Glutamatergic neuron (in vitro differentiated cells): Measurements from ENCODE around the gene CDC42BPA. TPM values are rescaled to one million over a fixed set of nuclear protein-coding genes. Genes with fewer than 3 reads are reported as not detected.
"Not testable (repeated sequence)": the region's sequence is repeated elsewhere in the genome, so short reads cannot be mapped to it uniquely, and the experiment has no call there.

Experiments used
- DNase-seq: peaks from one replicate; pipeline ENCODE4 v3.0.0; 2022
- H3K27ac Mint-ChIP-seq: one replicate; pipeline ENCODE4 v1.8.0; 2020; ENCODE audit warnings: mild to moderate bottlenecking, mixed read lengths, inconsistent platforms; ENCODE audit not compliant: unreplicated experiment
- H3K27me3 Mint-ChIP-seq: one replicate; pipeline ENCODE4 v1.8.0; 2020; ENCODE audit warnings: mild to moderate bottlenecking, moderate library complexity, mixed read lengths, inconsistent platforms; ENCODE audit not compliant: unreplicated experiment
- H3K36me3 Mint-ChIP-seq: one replicate; pipeline ENCODE4 v1.8.0; 2020; ENCODE audit warnings: mild to moderate bottlenecking, mixed read lengths, inconsistent platforms; ENCODE audit not compliant: unreplicated experiment
- H3K4me1 Mint-ChIP-seq: one replicate; pipeline ENCODE4 v1.8.0; 2020; ENCODE audit warnings: mild to moderate bottlenecking, low read depth, mixed read lengths, inconsistent platforms; ENCODE audit not compliant: unreplicated experiment
- H3K4me3 Mint-ChIP-seq: one replicate; pipeline ENCODE4 v1.8.0; 2020; ENCODE audit warnings: mild to moderate bottlenecking, mixed read lengths, inconsistent platforms; ENCODE audit not compliant: unreplicated experiment
- H3K9me3 Mint-ChIP-seq: one replicate; pipeline ENCODE4 v1.8.0; 2020; ENCODE audit warnings: mild to moderate bottlenecking, moderate library complexity, mixed read lengths, inconsistent platforms; ENCODE audit not compliant: unreplicated experiment
- total RNA-seq: library from RNA; stranded (reverse); fragmentation: NEBNext Ultra II Directional; extraction: Animal tissue kit (Norgen Biotek cat#: 25700); gene quantifications from one replicate; pipeline ENCODE4 v1.2.1, GENCODE V29; 2021; ENCODE audit not compliant: unreplicated experiment
- TF ChIP-seq, protein P1 (sequence below): fragments of 200-600 bp; sonication (generic); IDR thresholded peaks from one replicate; pipeline ENCODE4 v1.5.0; 2021; ENCODE audit not compliant: partially characterized antibody, unreplicated experiment

Gene CDC42BPA
- total RNA-seq, 1 donor from 2014 or later: 66.0 TPM

DNA sequence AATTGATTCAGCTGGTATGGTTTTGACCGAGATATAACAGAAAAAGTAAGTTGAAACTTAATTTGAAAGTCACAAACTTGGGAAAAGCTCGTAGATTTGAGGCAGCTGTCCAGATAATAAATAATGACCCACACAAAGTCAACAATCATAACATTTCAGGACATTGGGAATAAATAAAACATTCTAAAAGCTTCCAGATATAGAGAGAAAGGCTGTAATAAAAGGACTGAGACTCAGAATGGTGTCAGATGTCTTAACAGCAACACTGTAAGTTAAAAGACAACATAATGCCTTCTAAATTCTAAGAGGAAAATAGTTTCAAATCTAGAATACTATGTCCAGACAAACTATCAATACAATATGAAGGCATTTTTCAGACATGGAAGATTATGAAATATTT is 163.3 kb downstream of the CDC42BPA start:
- H3K4me1 Mint-ChIP-seq: no peaks in the 10 kb centered on the region
- H3K9me3 Mint-ChIP-seq: peaks cover 4% of the 10 kb centered on the region
- TF ChIP-seq, protein P1, sequence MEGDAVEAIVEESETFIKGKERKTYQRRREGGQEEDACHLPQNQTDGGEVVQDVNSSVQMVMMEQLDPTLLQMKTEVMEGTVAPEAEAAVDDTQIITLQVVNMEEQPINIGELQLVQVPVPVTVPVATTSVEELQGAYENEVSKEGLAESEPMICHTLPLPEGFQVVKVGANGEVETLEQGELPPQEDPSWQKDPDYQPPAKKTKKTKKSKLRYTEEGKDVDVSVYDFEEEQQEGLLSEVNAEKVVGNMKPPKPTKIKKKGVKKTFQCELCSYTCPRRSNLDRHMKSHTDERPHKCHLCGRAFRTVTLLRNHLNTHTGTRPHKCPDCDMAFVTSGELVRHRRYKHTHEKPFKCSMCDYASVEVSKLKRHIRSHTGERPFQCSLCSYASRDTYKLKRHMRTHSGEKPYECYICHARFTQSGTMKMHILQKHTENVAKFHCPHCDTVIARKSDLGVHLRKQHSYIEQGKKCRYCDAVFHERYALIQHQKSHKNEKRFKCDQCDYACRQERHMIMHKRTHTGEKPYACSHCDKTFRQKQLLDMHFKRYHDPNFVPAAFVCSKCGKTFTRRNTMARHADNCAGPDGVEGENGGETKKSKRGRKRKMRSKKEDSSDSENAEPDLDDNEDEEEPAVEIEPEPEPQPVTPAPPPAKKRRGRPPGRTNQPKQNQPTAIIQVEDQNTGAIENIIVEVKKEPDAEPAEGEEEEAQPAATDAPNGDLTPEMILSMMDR: no peak
- H3K27ac Mint-ChIP-seq: no peak overlapping the region
- H3K36me3 Mint-ChIP-seq: no peaks in the 10 kb centered on the region
- no peak overlapping the region for H3K4me3 Mint-ChIP-seq
- H3K27me3 Mint-ChIP-seq: peaks cover 2% of the 10 kb centered on the region
- DNase-seq: no peak

DNA sequence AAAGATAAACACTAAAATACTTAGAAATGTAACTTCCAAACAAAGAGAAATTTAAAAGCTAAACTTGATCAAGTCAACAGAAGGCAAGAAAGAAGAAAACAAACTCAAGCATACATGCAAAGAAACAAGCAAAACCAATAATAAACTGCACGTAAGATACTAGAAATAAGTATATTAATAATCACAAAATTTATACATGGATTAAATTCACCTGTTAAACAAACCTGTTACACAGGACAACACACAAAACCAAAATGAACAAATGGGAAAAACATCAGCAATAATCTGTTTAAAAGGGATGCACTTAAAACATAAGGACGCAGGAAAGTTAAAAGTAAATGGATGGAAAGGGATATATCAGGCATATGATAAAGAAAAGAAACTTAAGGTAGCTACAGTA is 165.8 kb downstream of the CDC42BPA start:
- Mint-ChIP-seq H3K27me3 (peaks cover 2% of the 10 kb centered on the region), H3K9me3 (peaks cover 4% of the 10 kb centered on the region), H3K27ac (no peak overlapping the region), H3K4me1 (no peaks in the 10 kb centered on the region), H3K4me3 (no peak overlapping the region), H3K36me3 (no peaks in the 10 kb centered on the region)
- no peak for DNase-seq
- TF ChIP-seq, protein P1: no peak

DNA sequence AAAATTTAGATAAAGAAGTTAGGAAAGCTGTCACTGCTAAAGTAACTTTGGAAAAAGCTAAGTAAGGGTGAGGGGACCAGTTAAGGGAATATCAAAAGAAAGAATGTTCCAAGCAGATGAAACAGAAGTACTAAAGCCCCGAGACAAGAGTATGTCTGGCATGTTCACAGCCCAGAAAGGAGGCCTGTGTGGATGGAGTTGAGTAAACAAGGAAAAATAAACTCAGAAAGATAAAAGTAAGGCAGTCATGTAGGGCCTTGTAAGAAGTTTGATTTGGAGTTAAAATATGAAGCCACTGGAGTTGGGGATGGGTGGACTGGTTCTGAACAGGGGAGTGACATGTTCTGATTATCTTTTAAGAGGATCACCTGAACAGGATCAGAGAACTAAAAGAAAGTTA is 177.9 kb downstream of the CDC42BPA start:
- DNase-seq: no peak
- Mint-ChIP-seq H3K9me3 (no peaks in the 10 kb centered on the region), H3K27ac (no peak overlapping the region), H3K4me1 (peaks cover 14% of the 10 kb centered on the region), H3K4me3 (no peak overlapping the region), H3K27me3 (no peaks in the 10 kb centered on the region), H3K36me3 (peaks cover 5% of the 10 kb centered on the region)
- TF ChIP-seq, protein P1: no peak

DNA sequence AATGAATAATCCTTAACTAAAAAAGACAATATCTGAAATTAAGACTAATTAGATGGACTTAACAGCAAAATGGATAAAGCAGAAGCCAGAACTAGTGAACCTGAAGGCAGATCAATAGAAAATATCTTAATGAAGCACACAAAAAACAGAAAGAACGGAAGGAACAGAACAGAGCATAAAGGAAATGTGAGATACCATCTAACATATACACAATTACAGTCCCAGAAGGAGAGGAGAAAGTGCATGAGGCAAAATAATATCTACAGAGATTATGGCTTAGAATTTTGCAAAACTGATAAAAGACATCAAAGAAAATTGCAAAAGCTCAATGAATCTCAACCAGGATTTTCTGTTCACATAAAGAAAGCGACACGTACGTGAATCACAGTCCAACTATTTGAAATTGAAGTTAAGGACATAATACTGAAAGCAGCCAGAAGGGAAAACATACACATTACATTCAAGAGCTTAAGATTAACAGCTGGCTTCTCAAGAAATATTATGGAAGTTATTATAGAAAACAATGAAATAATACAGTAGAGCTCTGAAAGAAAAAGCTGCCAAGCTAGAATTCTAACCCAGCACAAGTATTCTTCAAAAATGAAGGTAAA is 182.0 kb downstream of the CDC42BPA start:
- TF ChIP-seq, protein P1: no peak
- peak overlapping the region; percentile 41 for H3K27ac Mint-ChIP-seq
- H3K9me3 Mint-ChIP-seq: peaks cover 5% of the 10 kb centered on the region
- H3K4me3 Mint-ChIP-seq: no peak overlapping the region
- H3K27me3 Mint-ChIP-seq: peaks cover 5% of the 10 kb centered on the region
- peaks cover 8% of the 10 kb centered on the region for H3K36me3 Mint-ChIP-seq
- DNase-seq: no peak
- H3K4me1 Mint-ChIP-seq: peaks cover 28% of the 10 kb centered on the region

DNA sequence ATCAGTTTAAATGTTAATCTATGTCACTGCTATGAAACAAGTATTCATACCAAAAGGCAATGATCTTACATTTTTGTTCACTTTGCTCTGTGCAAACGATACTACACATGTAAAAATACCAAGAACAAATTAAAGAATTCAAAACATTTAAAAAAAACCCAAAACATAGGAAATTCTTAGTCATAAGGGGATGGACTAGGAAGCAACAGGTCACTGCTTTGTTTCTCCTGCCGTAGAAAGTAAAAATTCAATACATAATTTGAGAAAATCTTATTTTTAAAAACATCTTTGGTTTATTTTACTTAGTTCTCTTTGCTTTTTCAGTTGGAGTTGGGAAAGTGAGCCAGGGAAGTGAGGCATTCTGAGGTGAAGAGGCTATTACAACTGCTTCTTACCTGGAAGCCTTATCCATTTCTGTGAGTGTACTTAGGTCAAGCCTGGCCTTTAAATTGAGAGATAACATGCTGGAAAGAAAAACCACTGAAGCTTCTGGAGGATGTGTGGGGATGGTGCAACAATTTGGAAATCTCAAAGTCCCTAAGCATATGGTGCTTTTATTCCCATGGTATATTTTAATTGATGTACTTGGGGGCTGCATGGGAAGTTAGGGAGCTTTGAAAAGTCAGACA is 183.5 kb downstream of the CDC42BPA start:
- peaks cover 5% of the 10 kb centered on the region for H3K27me3 Mint-ChIP-seq
- peaks cover 28% of the 10 kb centered on the region for H3K4me1 Mint-ChIP-seq
- peaks cover 5% of the 10 kb centered on the region for H3K9me3 Mint-ChIP-seq
- peaks cover 13% of the 10 kb centered on the region for H3K36me3 Mint-ChIP-seq
- H3K4me3 Mint-ChIP-seq: peak overlapping the region; percentile 44
- TF ChIP-seq, protein P1: no peak
- DNase-seq: no peak
- peak overlapping the region; percentile 82 for H3K27ac Mint-ChIP-seq

DNA sequence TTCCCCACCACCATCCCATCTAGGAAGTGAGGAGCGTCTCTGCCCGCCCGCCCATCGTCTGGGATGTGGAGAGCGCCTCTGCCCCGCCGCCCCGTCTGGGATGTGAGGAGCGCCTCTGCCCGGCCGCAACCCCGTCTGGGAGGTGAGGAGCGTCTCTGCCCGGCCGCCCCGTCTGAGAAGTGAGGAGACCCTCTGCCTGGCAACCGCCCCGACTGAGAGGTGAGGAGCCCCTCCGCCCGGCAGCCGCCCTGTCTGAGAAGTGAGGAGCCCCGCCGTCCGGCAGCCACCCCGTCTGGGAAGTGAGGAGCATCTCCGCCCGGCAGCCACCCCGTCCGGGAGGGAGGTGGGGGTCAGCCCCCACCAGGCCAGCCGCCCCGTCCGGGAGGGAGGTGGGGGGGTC is 185.6 kb downstream of the CDC42BPA start:
- H3K4me1 Mint-ChIP-seq: peaks cover 27% of the 10 kb centered on the region
- H3K4me3 Mint-ChIP-seq, H3K27ac Mint-ChIP-seq, H3K9me3 Mint-ChIP-seq, DNase-seq, H3K27me3 Mint-ChIP-seq, H3K36me3 Mint-ChIP-seq: not testable (repeated sequence)
